Activated CD4-positive, alpha-beta T cell treated with anti-CD3 and anti-CD28 coated beads, Interleukin-2, Interleukin-6, amounts not matched to agents 100 ng/mL and 50 ng/mL, durations not matched to agents 16 hours and 8 hours (primary cell): ENCODE data around the gene ARHGAP26.
A peak's percentile ranks its signal among the peaks of the same experiment; 100 is the strongest.

Experiments
- DNase-seq: peaks from one replicate; pipeline ENCODE4 v3.0.0-alpha.2; 2020

The ARHGAP26 gene

DNA sequence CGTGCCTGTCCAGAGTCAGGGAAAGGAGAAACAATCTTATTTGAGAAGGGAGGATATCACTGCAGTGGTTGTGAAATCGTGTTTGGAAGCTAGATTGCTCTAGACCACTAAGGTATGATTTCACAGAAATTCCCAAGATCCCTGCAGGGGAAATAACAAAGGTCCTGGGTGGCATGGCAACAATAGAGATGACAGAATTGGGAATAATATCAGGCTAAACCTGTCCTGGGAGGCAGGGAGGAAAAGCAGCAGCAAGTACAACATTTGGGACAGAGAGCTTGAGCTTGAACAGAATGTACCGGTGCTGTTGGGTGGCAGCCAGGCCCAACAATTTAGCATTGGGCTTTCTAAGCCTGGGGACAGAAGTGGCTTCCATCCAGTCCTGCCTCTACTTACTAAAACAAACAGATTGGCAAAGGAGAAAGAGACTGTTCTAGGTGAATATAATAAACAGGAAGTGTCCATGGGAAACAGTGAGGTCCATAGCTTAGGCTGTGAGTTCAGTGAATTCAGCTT is 17.0 kb upstream of the ARHGAP26 start:
- DNase-seq = no peak

GRCh38 chr5:142754031-142754430 is 16.1 kb upstream of the ARHGAP26 start:
- DNase-seq = no peak

GRCh38 chr5:142756576-142756975 is 13.6 kb upstream of the ARHGAP26 start:
- no peak for DNase-seq

DNA sequence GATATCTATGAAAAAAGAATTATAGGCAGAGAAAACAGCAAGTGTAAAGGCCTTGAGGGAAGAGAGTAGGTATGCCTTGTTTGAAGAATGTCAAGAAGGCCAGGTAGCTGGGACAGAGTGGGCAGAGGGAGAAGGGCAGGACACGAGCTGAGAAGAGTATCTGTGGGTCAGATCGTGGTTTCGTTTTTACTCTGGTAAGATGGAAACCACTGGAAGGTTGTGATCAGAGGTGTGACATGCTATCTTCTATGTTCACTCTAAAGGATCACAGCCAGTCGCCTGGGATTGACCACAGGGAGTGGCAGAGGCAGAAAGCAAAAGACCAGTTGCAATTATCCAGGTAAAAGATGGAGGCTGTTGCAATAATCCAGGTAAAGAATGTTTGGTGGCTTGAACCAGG is 12.6 kb upstream of the ARHGAP26 start:
- no peak for DNase-seq

GRCh38 chr5:142758062-142758795 is 11.9 kb upstream of the ARHGAP26 start:
- no peak for DNase-seq

- no peak for DNase-seq
Observed at GRCh38 chr5:142758796-142759145, 11.4 kb upstream of the ARHGAP26 start.

GRCh38 chr5:142763701-142764100 is 6.5 kb upstream of the ARHGAP26 start:
- no peak for DNase-seq

DNA sequence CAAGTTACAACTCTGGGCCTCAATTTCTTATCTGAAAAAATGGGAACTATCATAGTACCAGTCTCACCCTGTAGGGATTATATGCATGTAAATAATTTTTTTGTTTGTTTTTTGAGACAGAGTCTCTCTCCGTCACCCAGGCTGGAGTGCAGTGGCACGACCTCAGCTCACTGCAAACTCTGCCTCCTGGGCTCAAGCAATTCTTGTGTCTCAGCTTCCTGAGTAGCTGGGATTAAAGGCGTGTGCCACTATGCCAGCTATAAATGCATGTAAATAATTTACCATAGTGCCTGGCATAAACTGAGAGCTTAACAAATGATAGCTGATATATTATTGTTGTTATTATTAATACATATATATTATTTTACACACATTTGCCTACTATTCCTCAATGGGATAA is 3.0 kb upstream of the ARHGAP26 start:
- no peak for DNase-seq

DNA sequence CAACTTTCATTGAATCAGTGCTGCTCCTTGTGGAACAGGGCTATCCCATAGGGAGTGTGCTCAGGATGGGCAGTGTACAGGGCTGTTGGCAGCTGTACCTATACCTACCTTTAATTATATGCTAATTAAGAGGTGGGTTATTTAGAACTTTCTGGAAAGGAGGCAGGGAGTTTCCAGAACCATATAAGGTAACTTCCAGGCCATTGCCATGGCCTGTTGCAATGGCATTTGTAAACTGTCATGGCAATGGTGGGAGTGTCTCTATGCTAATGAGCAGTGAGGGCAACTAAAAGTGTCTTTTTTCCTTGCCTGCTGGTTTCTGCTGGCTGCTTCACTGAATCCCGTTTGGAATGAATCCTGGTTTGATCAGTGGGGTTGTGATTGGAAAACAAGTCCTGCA is 2.3 kb upstream of the ARHGAP26 start:
- DNase-seq = no peak

DNA sequence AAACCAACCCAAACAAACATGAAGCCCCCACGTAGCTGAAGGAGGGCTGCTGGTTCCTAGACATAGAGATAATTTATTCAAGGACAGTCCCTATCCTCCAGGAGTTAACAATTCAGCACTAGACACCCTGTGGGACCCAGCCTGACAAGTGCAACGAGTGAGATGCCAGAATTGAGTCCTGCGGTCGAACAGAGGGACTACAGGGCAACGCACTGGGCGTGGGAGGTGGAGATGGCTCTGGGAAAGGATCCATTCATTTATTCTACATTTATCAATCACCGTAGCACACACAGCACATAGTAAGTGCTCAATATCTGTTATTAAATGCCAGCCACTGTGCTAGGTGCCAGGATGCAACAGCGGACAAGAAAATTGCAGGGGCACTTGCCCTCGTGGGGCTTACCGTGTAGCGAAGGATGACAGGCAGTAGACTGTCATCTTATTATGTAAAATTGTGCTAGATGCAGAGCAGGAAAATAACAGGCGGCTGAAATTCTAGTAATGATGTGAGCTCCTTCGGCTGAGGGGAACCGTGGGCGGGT is 855 bp upstream of the ARHGAP26 start:
- DNase-seq = peak; percentile 75

GRCh38 chr5:142770650-142771609 is 753 bp downstream of the ARHGAP26 start:
- peak; percentile 75 for DNase-seq

DNA sequence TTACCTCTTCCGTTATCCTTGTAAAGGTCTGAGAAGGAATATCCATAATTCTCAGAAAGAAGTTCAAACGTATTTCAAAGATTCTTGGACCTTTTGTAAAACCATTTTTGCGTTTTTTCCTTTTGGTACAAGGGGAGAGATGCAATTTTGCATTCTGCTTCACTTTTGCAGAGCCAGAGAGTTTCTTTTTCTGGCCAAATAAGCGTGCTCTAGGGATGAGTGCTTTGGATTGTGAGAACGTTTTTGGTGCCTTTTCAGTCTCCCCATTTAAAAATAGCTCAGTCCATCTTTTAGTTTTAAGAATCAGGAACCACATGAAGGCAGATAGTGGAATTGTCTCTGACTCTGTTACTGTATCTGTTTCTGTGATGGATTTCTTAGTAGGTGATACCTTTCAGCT is 1.5 kb downstream of the ARHGAP26 start:
- no peak for DNase-seq

DNA sequence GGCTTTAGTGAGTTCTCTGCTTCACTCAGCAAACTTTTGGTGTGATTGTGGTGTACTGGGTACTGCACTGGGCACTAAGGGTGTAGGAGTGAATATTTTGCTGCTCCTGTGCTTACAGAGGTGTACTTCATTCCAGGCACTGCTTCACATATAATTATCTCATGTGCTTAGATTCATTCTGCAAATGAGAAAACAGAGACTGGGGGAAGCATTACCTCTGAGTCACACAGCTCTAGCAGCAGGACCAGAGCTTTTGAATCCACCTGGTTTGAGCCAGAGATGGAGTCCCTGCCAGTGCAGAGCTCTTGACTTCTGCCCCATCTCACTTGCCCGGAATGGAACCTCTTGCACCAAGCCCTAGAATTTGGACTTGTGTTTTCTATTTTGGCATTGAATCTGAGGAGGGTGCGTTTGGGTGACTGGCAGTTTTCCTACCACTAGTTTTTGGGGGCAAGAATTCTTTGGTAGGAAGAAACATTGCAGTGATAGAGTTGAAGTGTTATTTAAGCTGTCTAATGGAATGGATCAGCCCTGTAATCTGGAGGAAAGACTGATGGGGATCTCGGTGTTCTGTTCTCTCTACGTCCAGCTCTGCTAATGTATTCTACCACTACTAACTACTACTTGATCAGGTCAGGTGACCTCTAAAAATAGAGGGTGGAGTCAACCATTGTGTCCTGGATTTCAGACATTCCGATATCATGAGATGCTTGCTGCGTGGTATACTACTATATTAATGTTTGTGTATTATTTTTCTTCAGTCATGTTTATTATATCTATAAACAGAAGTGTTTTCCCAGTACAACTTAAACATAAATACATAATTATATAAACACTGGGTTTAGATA is 2.5 kb downstream of the ARHGAP26 start:
- peak; percentile 45 for DNase-seq

DNA sequence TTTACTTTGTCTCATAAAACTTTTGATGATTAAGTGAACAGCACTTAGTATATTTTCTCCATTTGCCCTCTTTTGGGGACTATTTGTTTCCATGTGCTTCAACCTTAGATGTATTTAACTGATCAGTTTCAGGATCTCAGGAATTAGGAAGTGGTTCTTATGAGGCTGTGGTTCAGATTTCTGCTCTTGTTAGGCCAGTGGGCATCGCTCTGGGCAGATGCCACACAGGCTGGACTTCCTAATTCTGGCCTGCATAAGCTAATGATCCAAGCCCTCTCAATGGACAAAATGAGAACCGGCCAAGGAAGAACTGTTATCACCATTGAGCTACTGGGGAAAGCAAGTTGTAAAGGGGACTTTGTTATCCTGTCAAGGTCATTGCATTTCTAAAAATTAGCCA is 6.9 kb downstream of the ARHGAP26 start:
- no peak for DNase-seq

DNA sequence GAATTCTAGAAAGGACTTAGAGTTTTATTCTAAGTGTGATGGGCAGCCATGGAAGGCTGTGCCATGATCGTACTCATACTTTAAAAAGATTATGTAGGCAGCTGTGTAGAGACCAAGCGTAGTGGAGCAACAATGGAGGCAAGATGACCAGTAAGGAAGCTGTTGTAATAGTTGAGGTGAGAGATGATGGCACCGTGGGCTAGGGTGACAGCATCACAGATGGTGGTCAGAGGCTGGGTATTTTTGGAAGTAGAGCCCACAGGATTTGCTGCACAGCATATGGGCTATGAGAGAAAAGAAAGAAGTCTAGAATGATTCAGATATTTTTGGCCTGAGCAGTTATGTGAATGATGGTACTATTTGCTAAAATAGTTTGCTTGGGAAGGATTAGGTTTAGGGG is 7.7 kb downstream of the ARHGAP26 start:
- no peak for DNase-seq

DNA sequence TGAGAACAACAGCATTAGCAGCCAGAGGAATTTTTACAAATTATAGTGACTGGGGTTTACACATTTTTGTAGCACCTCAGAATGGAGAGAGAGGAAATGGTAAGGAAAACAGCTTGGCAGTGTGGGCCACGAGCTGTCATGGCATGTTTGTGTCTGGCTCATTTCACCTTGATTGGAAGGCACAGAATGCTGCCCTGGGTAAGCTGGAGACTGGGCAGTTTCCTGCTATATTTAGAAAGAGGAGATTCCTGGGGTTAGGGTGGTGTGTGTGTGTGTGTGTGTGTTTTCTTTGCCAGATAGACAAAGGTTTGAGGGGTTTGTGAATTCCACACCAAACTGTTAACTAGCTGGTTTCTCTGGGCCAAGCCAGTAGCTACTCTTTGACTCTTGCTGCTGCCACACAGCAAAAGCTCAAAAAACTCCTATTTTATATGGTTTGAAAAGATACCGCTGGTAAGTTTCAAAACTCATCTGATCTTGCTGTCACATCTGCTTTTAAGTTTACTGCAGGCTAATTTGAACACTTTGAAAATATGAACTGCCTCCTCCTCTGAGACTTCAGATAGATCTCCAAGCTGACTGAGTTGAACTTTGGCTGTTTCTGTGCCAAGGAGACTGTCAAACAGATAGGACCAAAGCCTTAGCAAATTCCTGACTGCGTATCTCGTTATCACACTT is 9.1 kb downstream of the ARHGAP26 start:
- no peak for DNase-seq

DNA sequence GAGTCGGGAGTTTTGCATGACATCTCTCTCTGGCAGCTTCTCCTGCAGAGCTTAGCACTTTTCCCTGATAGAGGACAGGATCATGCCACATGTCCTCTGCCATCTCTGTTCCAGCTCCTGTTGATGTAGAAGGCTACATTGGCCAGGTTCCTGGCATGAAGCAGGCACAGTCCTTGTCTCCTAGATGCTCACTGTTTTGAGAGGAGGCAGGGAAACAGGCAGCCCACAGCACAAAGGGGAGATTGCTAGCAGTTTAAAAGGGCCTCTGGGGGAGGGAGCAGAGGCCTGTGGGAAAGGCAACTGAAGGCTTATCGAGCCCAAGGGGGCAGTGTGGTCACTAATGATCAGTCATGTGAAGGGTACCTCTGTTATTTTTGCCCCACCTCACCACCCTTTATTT is 10.7 kb downstream of the ARHGAP26 start:
- no peak for DNase-seq

DNA sequence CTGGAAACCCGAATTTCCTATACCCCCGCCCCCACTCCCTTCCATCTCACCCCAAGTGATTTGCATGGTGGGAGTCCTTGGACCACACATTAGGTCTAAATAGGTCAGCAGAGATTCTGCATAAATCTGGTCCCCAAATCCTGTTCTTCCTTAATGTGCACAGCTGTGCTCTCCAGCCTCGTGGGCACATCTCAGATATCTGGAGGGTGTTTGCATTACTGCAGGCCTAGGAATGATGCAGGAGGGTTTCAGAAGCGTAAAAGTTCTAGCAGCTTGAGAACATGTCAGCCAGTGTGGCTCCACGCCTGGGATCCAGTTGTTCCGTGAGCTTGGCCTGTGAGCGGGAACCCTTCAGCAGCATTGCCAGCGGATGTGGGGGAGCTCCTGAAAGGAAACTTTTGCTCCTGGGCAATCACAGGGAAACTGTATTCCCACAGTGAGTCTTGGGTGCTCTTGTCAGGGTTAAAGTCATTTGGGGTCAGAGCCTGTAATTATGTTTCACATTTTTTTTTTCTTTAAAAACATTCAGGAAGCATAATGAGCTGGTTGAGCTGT is 12.9 kb downstream of the ARHGAP26 start:
- DNase-seq = no peak

GRCh38 chr5:142783601-142784341 is 13.6 kb downstream of the ARHGAP26 start:
- DNase-seq = peak; percentile 95

- peak; percentile 53 for DNase-seq
Observed at GRCh38 chr5:142784401-142784955, 14.3 kb downstream of the ARHGAP26 start.

DNA sequence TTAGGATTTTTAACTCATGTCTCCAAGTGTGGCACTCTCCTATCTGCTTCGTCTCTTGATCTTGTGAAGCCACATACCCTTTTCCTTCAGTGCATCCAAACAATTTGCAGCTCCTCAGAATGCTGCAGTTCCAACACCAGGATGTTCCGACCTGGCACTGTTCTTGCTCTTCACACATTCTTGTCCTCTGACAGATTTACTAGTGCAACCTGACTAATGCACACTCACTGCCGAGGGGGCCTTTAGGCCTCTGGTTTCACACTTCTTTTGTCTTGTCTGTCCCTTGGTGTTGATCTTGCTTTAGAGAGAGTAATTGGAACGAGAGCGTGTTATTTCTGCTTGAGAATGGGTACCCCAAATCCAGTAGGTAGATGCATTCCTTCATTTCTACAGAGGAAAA is 15.0 kb downstream of the ARHGAP26 start:
- no peak for DNase-seq
